GM19035 (cell line): ENCODE data around the gene ARHGEF10L.

ENCODE experiments used
- ATAC-seq: cut with Tn5 transposase; IDR thresholded peaks from one replicate; pipeline ENCODE4 v1.9.1; 2021; ENCODE audit not compliant: unreplicated experiment

ARHGEF10L gene

GRCh38 chr1:17588048-17588871 is 48.8 kb downstream of the ARHGEF10L start:
- ATAC-seq: no peak

GRCh38 chr1:17591814-17592430 is 52.4 kb downstream of the ARHGEF10L start:
- no peak for ATAC-seq

DNA sequence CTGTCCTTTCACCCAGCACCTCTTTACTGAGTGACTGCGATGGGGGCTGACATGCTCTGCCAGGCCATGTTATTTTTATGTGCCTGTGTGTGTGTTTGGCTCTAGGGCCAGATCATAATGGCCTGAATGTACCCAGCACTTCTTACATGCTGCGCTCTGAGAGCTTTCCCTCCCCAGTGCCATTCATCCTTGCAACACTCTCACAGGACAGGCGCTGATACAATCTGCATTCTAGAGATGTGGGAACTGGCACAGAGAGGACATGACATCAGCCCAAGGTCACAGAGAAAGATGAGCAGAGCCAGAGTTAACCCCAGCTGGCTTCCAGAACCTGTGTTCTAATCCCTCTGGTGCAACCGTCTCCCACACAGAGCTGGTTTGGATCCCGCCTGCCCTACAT is 54.5 kb downstream of the ARHGEF10L start:
- no peak for ATAC-seq

DNA sequence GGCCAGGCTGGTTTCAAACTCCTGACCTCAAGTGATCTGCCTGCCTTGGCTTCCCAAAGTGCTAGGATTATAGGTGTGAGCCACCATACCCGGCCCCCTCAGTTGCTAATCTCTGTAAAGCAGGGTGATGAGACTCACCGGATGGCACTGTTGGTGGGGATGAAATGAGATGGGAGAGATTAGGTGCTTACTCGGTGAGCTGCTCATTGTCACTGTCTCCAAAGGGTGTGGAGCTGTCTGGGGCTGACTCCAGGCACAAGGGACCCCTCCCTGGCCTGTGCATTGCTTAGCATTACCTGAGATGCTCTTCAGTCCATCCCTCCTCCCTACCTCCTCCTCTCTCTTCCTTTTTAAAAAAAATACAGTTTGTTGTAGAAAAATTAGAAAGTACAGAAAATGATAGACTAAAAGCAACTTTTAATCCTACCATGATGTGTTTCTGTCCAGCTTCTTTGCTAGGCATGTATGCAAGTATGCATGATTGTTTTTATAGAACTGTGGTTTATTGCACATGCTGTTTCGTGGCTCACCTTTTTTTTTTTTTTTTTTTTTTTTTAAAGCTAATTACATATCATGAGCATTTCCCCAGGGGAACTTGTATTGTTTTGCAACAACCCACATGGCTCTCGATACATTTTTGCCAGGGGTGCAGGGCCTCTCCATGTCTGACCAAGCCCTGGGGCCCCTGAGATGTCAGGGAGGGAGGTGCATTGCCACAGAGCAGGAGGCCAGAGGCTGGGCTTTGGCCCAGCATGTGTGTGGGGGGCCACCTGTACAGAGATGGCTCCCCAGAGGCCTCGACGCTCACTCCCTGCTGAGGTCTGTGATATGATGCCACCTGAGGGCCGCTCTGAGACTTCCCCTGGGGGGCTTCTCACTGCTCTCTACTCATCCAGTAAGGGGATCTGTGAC is 55.4 kb downstream of the ARHGEF10L start:
- no peak for ATAC-seq

- no peak for ATAC-seq
Measured at GRCh38 chr1:17595602-17595925, 56.1 kb downstream of the ARHGEF10L start.

DNA sequence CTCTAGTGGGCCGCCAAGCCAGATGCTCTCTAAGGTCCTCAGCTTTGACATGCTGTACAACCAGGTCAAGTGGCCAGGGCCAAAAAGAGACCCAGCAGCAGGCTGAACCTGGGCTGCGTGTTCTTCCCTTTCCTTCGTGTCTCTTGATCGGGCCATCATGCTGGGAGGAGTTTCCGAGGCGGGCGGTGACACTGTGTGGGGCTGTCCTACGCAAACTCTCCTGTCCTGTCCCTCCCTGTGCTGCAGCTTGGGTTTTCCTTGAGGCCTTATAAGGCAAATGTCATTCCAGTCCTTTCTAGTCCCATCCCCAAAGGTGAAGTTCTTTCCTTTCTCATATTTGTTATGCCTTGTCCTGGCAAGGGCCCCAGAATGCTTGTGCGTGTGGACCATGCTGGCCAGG is 56.7 kb downstream of the ARHGEF10L start:
- ATAC-seq: no peak

GRCh38 chr1:17596651-17597509 is 57.4 kb downstream of the ARHGEF10L start:
- no peak for ATAC-seq

DNA sequence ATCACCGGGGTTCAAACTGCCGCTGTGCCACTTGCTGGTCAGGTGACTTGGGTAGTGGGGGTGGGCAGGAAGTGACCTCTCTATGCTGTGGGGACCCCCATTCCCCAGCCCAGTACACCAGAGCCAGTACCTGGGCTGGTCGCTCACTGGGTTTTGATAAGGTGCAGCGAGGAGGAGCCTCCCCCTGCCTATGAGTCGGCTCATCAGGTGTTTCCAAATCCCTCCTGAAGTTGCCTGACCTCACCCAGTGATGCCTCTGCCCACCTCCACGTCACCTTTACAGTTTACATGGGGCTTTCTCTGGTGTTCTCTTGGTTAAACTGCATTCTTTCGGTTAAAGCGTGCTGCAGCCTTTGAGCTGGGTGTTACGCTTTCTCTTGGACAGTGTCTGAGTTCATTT is 58.2 kb downstream of the ARHGEF10L start:
- no peak for ATAC-seq

DNA sequence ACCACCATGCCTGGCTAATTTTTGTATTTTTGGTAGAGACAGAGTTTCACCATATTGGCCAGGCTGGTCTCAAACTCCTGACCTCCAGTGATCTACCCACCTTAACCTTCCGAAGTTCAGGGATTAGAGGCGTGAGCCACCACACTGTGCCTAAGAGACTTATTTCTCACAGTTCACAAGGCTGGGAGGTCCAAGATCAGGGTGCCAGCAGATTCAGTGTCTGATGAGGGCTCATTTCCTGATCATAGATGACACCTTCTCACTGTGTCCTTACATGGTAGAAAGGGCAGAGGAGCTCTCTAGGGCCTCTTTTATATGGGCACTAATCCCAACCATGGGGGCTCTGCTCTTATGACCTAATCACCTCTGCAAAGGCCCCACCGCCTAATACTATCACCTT is 58.8 kb downstream of the ARHGEF10L start:
- no peak for ATAC-seq

DNA sequence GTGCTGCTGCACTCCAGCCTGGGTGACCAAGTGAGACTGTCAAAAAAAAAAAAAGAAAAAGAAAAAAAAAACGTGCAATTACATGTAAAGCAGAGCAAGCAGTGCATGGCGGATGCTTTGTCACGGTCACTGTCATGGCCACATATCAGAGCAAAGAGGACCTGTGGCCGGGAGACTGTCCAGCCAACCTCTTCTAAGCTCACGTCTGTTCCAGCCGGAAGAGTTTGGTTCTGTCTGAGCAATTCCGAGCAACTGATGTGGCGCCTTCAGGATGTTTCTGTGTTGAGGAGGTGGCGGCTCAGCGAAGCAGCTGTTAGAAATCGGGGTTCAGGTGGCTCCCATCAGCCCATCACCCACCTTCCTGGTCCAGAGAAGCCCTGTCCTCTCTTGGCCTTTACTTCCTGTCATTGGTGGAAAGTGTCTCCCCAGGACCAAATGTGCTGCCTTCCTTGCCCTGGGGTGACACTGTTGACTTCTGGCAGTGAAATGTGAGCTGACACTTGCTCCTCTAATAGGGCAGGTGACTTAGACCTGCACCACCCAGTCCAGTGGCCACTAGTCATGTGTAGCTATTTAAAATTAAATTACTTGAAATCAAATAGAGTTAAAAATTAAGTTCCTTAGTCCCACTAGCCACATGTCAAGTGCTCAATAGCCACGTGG is 59.9 kb downstream of the ARHGEF10L start:
- ATAC-seq: no peak

DNA sequence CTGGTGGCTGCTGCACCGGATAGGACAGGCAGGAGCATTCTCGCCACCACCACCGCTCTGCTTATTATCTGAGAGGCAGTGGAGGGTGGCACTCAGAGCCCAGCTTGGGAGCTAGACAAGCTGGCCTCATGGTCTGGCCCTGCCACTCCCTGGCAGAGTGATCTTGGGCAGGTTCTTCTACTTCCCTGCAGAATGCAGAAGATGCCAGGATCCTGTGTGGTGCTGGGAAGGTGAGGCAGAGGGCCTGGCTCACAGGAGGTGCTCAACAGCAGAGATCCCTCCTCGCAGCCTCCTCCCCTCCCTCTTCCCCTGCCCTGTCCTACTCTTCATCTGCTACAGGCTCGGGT is 60.4 kb downstream of the ARHGEF10L start:
- no peak for ATAC-seq

- no peak for ATAC-seq
Measured at GRCh38 chr1:17600321-17600720, 60.8 kb downstream of the ARHGEF10L start.

DNA sequence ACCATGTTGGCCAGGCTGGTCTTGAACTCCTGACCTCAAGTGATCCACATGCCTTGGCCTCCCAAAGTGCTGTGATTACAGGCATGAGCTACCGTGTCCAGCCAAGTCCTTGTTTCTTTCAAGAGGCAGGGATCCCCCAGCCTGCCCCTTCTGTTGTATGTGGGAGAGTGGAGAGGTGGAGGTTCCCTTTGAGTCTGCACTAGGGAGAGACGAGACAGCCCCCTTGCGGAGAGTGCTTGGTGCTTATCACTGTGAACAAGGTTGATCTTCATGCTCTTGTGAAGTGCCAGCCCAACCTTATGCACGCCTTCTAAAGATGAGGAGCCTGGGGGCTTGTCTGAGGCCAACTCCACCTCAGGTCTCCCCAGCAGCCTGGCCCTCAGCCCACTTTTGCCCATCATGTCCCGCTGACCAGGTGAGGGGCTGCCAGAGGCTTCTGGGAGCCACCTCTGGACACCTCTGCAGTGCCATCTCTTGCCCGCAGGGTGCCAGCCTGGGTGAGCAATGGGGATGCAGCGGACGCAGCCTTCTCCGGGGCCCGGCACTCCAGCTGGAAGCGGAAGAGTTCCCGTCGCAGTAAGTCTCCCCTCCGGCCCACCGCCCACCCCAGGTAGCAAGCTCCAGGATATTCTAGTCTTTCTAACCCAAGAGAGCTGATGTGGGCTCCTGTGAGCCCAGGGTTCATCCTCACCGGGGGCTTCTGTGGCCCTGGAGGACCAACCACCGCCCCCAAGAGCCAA is 62.3 kb downstream of the ARHGEF10L start:
- no peak for ATAC-seq

- ATAC-seq: no peak
Measured at GRCh38 chr1:17603091-17603841, 63.8 kb downstream of the ARHGEF10L start.

GRCh38 chr1:17605582-17606344 is 66.3 kb downstream of the ARHGEF10L start:
- no peak for ATAC-seq

DNA sequence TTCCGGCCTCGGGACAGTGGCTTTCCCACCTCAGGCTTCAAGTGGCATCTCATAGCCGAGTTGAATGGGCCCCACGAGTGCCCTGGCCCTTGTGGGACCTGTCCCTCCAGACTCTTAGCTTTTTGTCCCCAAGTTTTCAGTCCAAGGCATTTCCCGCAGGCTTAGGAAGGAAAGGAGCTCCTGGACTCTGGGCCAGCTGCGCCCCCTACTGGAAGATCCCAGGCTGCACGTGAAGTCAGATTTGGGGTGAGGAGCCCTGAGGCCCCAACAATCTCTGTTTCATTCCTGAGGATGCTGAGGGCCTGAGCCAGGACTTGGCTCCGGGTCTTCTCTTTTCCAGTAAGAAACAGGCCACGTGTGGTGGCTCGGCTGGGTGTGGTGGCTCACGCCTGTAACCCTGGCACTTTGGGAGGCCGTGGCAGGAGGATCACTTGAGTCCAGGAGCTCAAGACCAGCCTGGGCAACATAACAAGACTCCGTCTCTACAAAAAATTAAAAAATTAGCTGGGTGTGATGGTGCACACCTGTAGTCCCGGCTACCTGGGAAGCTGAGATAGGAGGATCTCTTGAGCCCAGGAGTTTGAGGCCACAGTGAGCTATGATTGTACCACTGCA is 67.4 kb downstream of the ARHGEF10L start:
- no peak for ATAC-seq

- ATAC-seq: no peak
Measured at GRCh38 chr1:17607644-17608581, 68.4 kb downstream of the ARHGEF10L start.
